T-helper 1 cell treated with Interleukin-12 subunit alpha and Interleukin-12 subunit beta and Interleukin-4 antibody, amounts not matched to agents 30 ng/mL and 1 ng/mL, for 36 hours (primary cell): ENCODE data around the gene AGAP6. TPM values are rescaled to one million over a fixed set of nuclear protein-coding genes. Genes with fewer than 3 reads are reported as not detected.
"Not testable (repeated sequence)": the region's sequence is repeated elsewhere in the genome, so short reads cannot be mapped to it uniquely, and the experiment has no call there.

Experiments
- intact Hi-C: fragments of 100-400 bp; cut with micrococcal nuclease; formaldehyde crosslinking; loops from one replicate; pipeline ENCODE4 v1.15.1; 2024
- total RNA-seq: library from RNA; stranded (reverse); gene quantifications from 2 replicates; pipeline ENCODE4 v1.2.3, GENCODE V29; 2022

The AGAP6 gene
- 20.9 TPM in 2 replicates for total RNA-seq

DNA sequence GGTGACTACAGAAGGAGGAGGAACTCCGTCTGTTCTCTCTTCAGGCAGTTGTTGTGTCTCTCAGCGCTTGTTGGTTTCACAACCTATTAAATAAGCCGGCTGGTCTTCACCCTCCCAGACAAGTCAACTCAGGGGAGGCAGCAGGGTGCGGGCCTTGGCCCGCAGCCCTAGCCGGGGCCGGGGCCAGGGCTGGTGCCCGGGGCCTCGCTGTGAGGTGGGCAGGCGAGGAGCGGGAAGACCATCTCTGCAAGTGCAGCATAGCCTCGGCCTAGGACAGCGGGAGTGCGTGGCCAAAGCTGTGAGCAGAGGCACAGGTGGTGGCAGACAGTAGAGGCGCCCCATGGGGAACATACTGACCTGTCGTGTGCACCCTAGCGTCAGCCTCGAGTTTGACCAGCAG, at the start of gene AGAP6:
AGAP6 (plus strand) TSS at position 31 of the 400 bp plus-strand sequence; CDS start at position 341, 310 bp downstream.
- intact Hi-C loops: not testable (repeated sequence)

- intact Hi-C loops: loop anchor here (1.0 to 10.0 kb wide), 3 partner anchors 290 to 683 kb away; partner anchors contain the start of genes ERCC6 and SGMS1
Measured at GRCh38 chr10:49941447-49942338, 46.5 kb upstream of the AGAP6 start, which contains the start of the genes PARG and TIMM23B. Gene PARG, minus strand, starts transcription at chr10:49942027. Its CDS starts 302 bp downstream, at chr10:49941725. Gene TIMM23B, plus strand, starts transcription at chr10:49942053. Its CDS starts 142 bp downstream, at chr10:49942195.

GRCh38 chr10:49942339-49942705, 45.9 kb upstream of the AGAP6 start:
- intact Hi-C loops: loop anchor here (10.0 kb wide), 1 partner anchor 682 kb away; the partner anchor contains the start of gene SGMS1

DNA sequence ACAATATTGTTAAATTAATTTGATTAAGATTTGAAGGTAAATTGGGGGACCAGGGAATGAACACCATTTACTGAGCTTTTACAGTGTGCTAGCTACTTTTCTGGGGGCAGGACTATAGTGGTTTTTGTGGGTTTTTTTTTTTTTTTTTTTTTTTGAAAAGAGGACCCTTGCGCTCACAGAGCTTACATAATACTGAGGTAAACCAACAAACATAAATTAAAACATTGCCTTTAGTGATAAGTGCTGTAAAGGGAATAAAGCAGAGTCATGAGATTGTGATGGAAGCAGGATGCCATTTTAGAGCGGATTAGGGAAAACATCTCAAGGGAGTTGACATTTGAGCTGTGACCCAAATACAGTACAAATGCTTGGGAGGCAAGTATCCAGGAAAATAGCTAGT, 44.6 kb upstream of the AGAP6 start:
- intact Hi-C loops: loop anchor here (10.0 kb wide), 1 partner anchor 681 kb away; the partner anchor contains the start of gene SGMS1

DNA sequence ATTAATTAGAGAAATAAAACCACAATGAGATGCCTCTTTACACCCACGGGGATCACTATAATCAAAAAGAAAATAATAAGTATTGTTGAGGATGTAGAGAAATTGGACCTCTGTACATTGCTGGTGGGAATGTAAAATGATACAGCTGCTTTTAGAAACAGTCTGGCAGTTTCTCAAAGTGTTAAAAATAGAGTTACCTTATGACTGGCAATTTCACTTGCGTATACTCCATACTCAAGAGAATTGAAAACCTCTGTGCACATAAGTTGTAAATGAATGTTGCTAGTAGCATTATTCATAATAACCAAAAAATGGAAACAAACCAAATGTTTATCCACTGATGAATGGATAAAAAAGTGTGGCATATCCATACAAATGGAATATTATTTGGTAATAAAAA, 40.1 kb upstream of the AGAP6 start:
- intact Hi-C loops: loop anchor here (10.0 kb wide), 1 partner anchor 677 kb away; the partner anchor contains the start of gene SGMS1

GRCh38 chr10:49948737-49949136, 39.5 kb upstream of the AGAP6 start:
- intact Hi-C loops: loop anchor here (10.0 kb wide), 1 partner anchor 676 kb away; the partner anchor contains the start of gene SGMS1

DNA sequence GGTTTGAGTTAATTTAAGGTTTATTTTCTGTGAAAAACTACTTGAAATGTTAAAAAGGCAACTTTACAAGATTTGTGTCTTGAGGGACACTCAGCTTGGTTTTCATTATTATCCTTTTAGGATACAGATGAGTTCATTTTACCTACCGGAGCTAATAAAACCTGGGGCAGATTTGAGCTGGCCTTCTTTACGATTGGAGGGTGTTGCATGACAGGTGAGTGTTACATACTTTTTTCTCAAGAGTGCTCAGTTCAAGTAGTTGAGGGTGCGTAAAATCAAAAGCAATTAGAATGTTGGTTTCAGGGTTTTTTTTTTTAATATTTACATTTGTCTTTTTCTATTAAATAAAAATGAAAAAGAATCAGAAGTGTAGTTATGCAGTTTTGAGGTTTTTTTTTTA, 36.2 kb upstream of the AGAP6 start:
- intact Hi-C loops: not testable (repeated sequence)

- intact Hi-C loops: not testable (repeated sequence)
Measured at GRCh38 chr10:49953122-49953521, 35.1 kb upstream of the AGAP6 start.

DNA sequence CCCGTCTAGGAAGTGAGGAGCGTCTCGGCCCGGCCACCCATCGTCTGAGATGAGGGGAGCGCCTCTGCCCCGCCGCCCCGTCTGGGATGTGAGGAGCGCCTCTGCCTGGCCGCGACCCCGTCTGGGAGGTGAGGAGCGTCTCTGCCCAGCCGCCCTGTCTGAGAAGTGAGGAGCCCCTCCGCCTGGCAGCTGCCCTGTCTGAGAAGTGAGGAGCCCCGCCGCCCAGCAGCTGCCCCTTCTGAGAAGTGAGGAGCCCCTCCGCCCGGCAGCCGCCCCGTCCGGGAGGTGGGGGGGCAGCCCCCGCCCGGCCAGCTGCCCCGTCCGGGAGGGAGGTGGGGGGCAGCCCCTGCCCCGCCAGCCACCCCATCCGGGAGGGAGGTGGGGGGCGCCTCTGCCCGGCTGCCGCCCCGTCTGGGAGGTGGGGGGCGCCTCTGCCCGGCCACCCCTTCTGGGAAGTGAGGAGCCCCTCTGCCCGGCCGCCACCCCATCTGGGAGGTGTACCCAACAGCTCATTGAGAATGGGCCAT, 17.8 kb upstream of the AGAP6 start:
- intact Hi-C loops: not testable (repeated sequence)

GRCh38 chr10:49971466-49971865, 16.7 kb upstream of the AGAP6 start:
- intact Hi-C loops: not testable (repeated sequence)

DNA sequence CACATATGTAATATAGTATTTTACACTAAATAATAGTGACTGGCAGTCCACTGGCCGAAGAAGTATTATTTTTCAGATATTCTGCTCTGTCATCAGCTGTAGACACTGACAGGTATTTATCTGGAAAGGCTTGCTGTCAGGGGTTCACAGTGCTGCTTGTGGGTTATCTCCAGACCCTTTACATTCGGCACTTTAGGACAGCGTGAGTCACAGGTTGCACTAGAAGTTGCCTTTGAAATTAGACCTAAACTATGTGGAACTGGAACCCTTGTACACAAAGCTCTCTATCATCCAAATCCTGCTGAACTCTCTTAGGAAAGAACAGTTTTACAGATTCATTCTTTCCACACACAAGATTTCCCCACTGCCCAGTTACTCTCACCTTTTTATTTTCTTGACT, 16.1 kb upstream of the AGAP6 start:
- intact Hi-C loops: not testable (repeated sequence)

DNA sequence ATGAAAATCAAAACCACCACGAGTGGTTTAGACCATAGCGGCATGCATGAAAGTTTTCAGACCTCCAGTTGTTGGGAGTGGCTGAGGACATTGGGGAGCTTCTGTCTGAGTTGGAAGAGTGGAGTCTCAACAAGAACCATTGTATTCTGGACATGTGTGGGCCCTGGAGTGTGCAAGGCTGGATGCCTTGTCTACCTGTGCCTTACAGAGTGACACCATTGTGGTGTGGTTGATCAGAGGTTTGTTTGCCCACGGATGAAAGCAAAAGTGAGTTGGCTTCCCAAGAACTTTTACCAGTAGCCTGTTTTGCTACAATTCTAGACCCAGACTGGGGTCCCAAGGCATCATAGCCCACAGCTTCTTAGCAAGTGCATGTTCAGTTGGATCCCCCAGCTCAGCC, 10.4 kb upstream of the AGAP6 start:
- intact Hi-C loops: not testable (repeated sequence)

DNA sequence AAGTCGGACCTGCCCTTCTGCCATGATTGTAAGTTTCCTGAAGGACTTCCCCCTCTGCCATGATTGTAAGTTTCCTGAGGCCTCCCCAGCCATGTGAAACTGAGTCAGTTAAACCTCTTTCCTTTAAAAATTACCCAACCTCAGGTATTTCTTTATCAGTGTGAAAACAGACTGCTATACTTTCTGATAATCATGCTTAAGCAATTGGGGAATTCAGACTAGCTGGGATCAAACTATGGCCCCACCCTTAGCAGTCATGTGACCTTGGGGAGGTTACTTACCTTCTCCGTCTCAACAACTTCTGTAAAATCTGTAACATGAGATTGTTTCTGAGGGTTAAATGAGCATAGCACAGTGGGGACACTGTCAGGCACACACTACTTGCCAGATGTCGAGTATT, 999 bp upstream of the AGAP6 start:
- intact Hi-C loops: not testable (repeated sequence)

- intact Hi-C loops: not testable (repeated sequence)
Measured at GRCh38 chr10:49995321-49995720, 7.1 kb downstream of the AGAP6 start.

- intact Hi-C loops: not testable (repeated sequence)
Measured at GRCh38 chr10:50014024-50014423, 25.8 kb downstream of the AGAP6 start.

DNA sequence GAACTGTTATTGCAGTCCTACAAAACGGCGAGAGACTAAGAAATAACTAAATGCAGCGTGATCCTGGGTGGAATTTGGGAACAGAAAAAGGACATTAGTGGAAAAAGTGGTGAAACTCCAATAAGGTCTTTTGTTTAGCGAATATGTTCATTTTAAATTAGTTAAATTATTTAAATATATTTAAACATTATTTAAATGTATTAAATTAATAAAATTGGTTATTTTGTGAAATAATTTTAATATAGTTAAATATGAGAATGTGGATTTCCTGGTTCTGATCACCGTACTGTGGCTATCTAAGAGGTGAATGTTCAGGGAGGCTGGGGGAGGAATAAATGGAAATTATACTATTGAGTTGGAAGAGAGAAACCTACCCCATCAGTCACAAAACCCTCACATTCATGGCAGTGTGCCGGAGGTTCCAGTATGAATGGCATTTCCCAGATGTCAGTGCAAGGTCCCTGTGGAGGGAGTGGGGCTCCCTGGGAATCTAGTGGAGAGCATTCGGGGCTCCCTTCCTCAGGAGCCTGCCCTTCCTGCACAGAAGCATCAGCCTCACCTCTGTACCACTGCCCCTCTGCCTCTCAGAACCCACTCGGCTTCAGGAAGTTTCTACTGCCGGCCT, 27.5 kb downstream of the AGAP6 start:
- intact Hi-C loops: not testable (repeated sequence)

- intact Hi-C loops: not testable (repeated sequence)
Measured at GRCh38 chr10:50016926-50017325, 28.7 kb downstream of the AGAP6 start.

GRCh38 chr10:50017646-50018045, 29.4 kb downstream of the AGAP6 start:
- intact Hi-C loops: not testable (repeated sequence)

DNA sequence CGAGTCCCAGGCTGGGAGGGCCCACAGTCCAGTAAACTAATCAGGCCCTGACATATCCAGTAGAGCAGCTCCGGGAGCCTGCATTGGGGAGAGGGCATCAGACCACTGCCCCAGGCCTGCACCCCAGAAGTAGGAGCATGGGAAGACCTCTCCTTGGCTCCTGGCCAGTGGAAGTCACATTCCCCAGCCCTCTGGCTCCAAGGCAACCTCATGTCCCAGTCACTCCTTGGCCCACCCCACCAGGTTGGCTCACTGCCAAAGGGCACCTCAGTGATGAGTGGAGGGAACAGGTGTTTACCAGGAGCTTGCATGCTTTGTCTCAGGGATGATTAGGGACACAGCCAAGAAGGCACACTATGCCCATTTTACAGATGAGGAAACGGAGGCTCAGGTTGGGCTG, 31.1 kb downstream of the AGAP6 start:
- intact Hi-C loops: not testable (repeated sequence)

DNA sequence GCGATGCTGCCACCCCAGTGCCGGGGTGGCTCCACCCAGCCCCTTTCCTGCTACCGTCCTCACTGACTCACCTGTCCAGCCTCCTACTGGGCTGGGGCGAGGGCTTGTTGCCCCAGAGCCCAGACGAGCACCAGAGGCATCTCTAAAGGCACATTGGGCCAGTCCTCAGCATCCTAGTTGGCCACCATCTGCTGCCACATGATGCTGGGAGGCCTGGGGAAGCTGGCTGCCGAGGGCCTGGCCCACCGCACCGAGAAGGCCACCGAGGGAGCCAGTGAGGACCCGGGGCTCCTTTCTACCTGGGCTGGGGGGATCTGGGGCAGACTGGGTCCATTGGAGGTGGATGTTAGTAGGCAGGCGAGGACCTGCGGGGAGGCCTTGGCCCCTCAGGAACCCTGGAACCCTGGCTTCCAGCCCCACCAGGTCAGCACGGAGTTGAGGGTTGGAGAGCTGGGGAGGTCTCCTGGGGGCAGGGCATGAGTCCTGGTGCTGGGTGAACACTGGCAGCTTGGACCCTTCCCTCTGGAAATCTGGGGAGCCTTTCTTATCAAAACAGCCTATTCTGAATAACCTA, 32.3 kb downstream of the AGAP6 start:
- intact Hi-C loops: not testable (repeated sequence)

DNA sequence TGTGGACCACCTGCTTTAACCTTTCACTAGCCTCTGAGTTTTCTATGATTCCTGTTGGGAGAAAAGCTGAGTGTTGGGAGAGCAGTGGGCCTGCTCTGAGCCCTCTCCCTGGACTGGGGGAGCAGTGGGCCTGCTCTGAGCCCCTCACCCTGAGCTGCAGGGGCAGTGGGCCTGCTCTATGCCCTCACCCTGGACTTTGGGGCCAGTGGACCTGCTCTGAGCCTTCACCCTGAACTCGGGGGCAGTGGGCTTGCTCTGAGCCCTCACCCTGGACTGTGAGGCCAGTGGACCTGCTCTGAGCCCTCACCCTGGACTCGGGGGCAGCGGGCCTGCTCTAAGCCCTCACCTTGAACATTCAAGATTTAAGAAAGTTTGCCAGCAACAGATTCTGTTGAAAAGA, 33.4 kb downstream of the AGAP6 start:
- intact Hi-C loops: no loop called here
